Hepatocyte (in vitro differentiated cells): ENCODE data around the gene INSR.

Experiments used
- EZH2 ChIP-seq: fragments of 200-600 bp; sonication (generic); IDR thresholded peaks from 2 replicates; pipeline ENCODE4 v1.6.1; 2016; ENCODE audit warnings: antibody characterized with exemption, mild to moderate bottlenecking, borderline replicate concordance
- EZH2phosphoT487 ChIP-seq: fragments of 200-600 bp; sonication (generic); IDR thresholded peaks from one replicate; pipeline ENCODE4 v1.6.1; 2018; ENCODE audit warnings: antibody characterized with exemption, mild to moderate bottlenecking, low read depth, moderate library complexity; ENCODE audit not compliant: unreplicated experiment, severe bottlenecking
- TF ChIP-seq, protein P1 (sequence below): fragments of 200-600 bp; sonication (generic); IDR thresholded peaks from 2 replicates; pipeline ENCODE4 v1.5.1; 2016; ENCODE audit warnings: antibody characterized with exemption, mild to moderate bottlenecking; ENCODE audit not compliant: poor library complexity

DNA sequence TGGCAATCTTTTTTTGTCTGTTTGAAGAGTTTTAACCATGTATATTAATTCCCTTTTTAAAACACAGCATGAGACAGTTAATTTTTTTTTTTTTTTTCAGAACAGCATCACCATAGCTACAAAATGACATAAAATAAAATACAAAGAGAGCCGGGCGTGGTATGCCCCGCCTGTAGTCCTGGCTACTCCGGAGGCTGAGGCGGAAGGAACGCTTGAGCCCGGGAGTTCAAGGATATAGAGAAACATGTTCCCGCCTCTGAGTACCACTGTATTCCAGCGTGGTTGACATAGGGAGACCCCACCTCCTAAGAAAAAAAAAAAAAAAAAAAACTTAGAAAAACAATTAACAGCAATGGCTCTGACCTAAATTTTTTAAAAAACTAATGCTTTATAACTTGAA, 10.0 kb upstream of the INSR start:
- TF ChIP-seq EZH2, result no peak
- TF ChIP-seq, protein P1, sequence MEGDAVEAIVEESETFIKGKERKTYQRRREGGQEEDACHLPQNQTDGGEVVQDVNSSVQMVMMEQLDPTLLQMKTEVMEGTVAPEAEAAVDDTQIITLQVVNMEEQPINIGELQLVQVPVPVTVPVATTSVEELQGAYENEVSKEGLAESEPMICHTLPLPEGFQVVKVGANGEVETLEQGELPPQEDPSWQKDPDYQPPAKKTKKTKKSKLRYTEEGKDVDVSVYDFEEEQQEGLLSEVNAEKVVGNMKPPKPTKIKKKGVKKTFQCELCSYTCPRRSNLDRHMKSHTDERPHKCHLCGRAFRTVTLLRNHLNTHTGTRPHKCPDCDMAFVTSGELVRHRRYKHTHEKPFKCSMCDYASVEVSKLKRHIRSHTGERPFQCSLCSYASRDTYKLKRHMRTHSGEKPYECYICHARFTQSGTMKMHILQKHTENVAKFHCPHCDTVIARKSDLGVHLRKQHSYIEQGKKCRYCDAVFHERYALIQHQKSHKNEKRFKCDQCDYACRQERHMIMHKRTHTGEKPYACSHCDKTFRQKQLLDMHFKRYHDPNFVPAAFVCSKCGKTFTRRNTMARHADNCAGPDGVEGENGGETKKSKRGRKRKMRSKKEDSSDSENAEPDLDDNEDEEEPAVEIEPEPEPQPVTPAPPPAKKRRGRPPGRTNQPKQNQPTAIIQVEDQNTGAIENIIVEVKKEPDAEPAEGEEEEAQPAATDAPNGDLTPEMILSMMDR, result no peak
- no peak for TF ChIP-seq EZH2phosphoT487
